Neural crest cell (in vitro differentiated cells): ENCODE data around the gene PCIF1. TPM values are rescaled to one million over a fixed set of nuclear protein-coding genes. Genes with fewer than 3 reads are reported as not detected.

Experiments used
- DNase-seq: peaks from one replicate; pipeline ENCODE4 v3.0.0; 2021; ENCODE audit warnings: low read depth, mixed read lengths, low spot score
- H3K27ac Mint-ChIP-seq: one replicate; pipeline ENCODE4 v1.8.0; 2021; ENCODE audit warnings: mild to moderate bottlenecking, mixed read lengths; ENCODE audit not compliant: unreplicated experiment
- H3K27me3 Mint-ChIP-seq: 2 replicates; pipeline ENCODE4 v1.8.0; 2021; ENCODE audit warnings: low read depth, mild to moderate bottlenecking, mixed read lengths
- H3K36me3 Mint-ChIP-seq: 2 replicates; pipeline ENCODE4 v1.8.0; 2021; ENCODE audit warnings: low read depth, mild to moderate bottlenecking, mixed read lengths
- H3K4me1 Mint-ChIP-seq: 2 replicates; pipeline ENCODE4 v1.8.0; 2021; ENCODE audit warnings: mixed read lengths
- H3K4me3 Mint-ChIP-seq: one replicate; pipeline ENCODE4 v1.8.0; 2021; ENCODE audit warnings: mild to moderate bottlenecking, mixed read lengths
- H3K9me3 Mint-ChIP-seq: 2 replicates; pipeline ENCODE4 v1.8.0; 2021; ENCODE audit warnings: mixed read lengths
- total RNA-seq: library from RNA; stranded (reverse); gene quantifications from 2 replicates; pipeline ENCODE4 v1.2.1, GENCODE V29; 2021
- TF ChIP-seq, protein P1 (sequence below): fragments of 200-600 bp; sonication (generic); conservative IDR thresholded peaks from 2 replicates; pipeline ENCODE4 v1.5.0; 2021; ENCODE audit warnings: antibody characterized with exemption, mild to moderate bottlenecking

Gene PCIF1
- total RNA-seq, 1 donor from 2014 or later: 36.5 TPM

DNA sequence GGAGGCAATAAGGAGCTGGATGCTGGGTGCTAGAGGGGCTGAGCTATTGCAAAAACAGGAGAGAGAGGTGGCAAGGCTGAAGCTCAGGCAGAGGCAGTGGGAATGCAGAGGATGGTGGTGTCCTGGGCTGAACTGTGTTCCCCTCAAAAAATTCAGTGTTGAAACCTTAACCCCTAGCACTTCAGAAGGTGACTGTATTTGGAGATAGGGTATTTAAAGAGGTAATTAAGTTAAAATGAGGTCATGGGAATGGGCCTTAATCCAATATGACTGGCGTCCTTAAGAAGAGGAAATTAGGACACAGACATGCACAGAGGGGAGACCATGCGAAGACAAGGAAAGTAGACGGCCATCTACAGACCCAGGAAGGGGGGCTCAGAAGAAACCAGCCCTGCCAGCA is 62.7 kb downstream of the PCIF1 start:
- Mint-ChIP-seq H3K9me3 (no peaks in the 10 kb centered on the region), H3K27me3 (peaks cover 35% of the 10 kb centered on the region), H3K36me3 (no peaks in the 10 kb centered on the region)

More for the DNA sequence above, 62.7 kb downstream of the PCIF1 start:
- no peak for DNase-seq
- no peaks in the 10 kb centered on the region for H3K4me1 Mint-ChIP-seq
- no peak overlapping the region for H3K27ac Mint-ChIP-seq
- H3K4me3 Mint-ChIP-seq: no peak overlapping the region
- TF ChIP-seq, protein P1, sequence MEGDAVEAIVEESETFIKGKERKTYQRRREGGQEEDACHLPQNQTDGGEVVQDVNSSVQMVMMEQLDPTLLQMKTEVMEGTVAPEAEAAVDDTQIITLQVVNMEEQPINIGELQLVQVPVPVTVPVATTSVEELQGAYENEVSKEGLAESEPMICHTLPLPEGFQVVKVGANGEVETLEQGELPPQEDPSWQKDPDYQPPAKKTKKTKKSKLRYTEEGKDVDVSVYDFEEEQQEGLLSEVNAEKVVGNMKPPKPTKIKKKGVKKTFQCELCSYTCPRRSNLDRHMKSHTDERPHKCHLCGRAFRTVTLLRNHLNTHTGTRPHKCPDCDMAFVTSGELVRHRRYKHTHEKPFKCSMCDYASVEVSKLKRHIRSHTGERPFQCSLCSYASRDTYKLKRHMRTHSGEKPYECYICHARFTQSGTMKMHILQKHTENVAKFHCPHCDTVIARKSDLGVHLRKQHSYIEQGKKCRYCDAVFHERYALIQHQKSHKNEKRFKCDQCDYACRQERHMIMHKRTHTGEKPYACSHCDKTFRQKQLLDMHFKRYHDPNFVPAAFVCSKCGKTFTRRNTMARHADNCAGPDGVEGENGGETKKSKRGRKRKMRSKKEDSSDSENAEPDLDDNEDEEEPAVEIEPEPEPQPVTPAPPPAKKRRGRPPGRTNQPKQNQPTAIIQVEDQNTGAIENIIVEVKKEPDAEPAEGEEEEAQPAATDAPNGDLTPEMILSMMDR: no peak

Other genes with a start within 250 kb of the PCIF1 start
- not detected in 2 replicates for gene WFDC13, start 232.6 kb upstream of the PCIF1 start, total RNA-seq
- gene WFDC10B, start 229.7 kb upstream of the PCIF1 start, total RNA-seq: not detected in 2 replicates
- gene SPINT4, start 212.3 kb upstream of the PCIF1 start, total RNA-seq: not detected in 2 replicates
- gene WFDC3, start 142.8 kb upstream of the PCIF1 start, total RNA-seq: not detected in 2 replicates
- gene DNTTIP1, start 142.7 kb upstream of the PCIF1 start, total RNA-seq: 41.9 and 44.0 TPM in 2 replicates
- gene UBE2C, start 122.0 kb upstream of the PCIF1 start, total RNA-seq: 202 and 212 TPM in 2 replicates
- not detected in 2 replicates for gene TNNC2, start 107.4 kb upstream of the PCIF1 start, total RNA-seq
- 16.8 and 19.4 TPM in 2 replicates for gene SNX21, start 100.9 kb upstream of the PCIF1 start, total RNA-seq
- gene ACOT8, start 77.3 kb upstream of the PCIF1 start, total RNA-seq: 14.5 and 15.3 TPM in 2 replicates
- gene ZSWIM3, start 77.1 kb upstream of the PCIF1 start, total RNA-seq: 4.5 and 4.8 TPM in 2 replicates
- 16.6 and 17.0 TPM in 2 replicates for gene ZSWIM1, start 53.5 kb upstream of the PCIF1 start, total RNA-seq
- gene SPATA25, start 47.1 kb upstream of the PCIF1 start, total RNA-seq: 0.41 and 2.2 TPM in 2 replicates
- 3.3 and 3.5 TPM in 2 replicates for gene NEURL2, start 43.5 kb upstream of the PCIF1 start, total RNA-seq
- 49.7 and 55.3 TPM in 2 replicates for gene CTSA, start 43.3 kb upstream of the PCIF1 start, total RNA-seq
- gene PLTP, start 22.5 kb upstream of the PCIF1 start, total RNA-seq: 56.6 and 61.0 TPM in 2 replicates
- 24.8 and 24.9 TPM in 2 replicates for gene ZNF335, start 37.5 kb downstream of the PCIF1 start, total RNA-seq
- gene MMP9, start 74.2 kb downstream of the PCIF1 start, total RNA-seq: not detected in 2 replicates
- gene SLC12A5, start 94.5 kb downstream of the PCIF1 start, total RNA-seq: 9.6 and 10.0 TPM in 2 replicates
- 65.6 and 69.5 TPM in 2 replicates for gene NCOA5, start 155.3 kb downstream of the PCIF1 start, total RNA-seq
- gene CD40, start 183.6 kb downstream of the PCIF1 start, total RNA-seq: 4.2 and 4.8 TPM in 2 replicates